ENCODE data around the gene SNED1.

SNED1 gene

GRCh38 chr2:240962300-240963064, 35.9 kb upstream of the SNED1 start:
- no peak overlapping the region for H3K4me3 ChIP-seq (ENCODE audit: extremely low read depth, insufficient read depth, low read length, poor library complexity, severe bottlenecking)
- 67 to 68% methylated on average over 16 to 23 of the region's 29 CpGs for WGBS, 2 experiments (ENCODE audit: insufficient coverage in 2 of 2)
- peak overlapping the region; percentile 81 for H3K27ac ChIP-seq (ENCODE audit: low read depth, low read length, severe bottlenecking)
- H3K4me1 ChIP-seq (ENCODE audit: control insufficient read depth, insufficient read depth, low read length, poor library complexity, severe bottlenecking) = no peaks in the 10 kb centered on the region
- H3K36me3 ChIP-seq (ENCODE audit: control insufficient read depth, insufficient read depth, low read length) = no peaks in the 10 kb centered on the region
- no peaks in the 10 kb centered on the region for H3K9me3 ChIP-seq (ENCODE audit: control insufficient read depth, low read length)

DNA sequence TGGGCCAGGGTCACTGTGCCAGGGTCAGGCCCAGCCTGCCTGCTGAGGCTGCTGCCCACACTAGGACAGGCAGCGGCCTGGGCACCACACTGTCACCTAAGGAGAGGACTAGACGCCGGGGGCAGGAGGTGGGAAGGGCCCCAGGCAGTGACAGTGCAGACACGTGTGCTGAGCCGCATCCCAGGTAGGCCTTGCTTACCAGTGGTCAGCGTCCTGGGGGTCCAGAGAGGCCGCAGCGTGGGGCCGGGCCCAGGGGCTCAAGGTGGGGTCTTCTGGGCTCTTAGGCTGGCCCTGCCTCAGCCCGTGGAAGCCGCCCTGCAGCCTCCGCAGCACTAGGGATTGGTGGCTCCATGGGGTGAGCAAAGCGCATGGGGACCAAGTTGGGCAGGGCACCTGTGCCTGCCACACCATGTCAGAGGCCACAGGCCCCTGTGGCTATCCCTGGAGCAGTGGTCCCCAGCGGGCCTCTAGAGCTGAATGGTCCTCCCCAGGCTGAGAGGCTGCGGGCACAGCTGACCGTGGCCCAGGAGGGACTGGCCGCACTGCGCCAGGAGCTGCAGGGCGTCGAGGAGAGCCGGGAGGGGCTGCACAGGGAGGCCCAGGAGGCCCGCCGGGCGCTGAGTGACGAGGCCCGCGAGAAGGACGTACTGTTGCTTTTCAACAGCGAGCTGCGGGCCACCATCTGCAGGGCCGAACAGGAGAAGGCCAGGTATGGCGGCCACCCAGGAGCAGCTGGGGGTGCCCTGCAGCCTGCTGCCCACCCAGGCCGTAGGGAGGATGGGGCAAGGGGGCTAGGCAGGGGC, 35.2 kb upstream of the SNED1 start:
- WGBS, 2 experiments (ENCODE audit: insufficient coverage in 2 of 2) = 94 to 95% methylated on average over 32 to 33 of the region's 33 CpGs
- no peaks in the 10 kb centered on the region for H3K36me3 ChIP-seq (ENCODE audit: control insufficient read depth, insufficient read depth, low read length)
- no peaks in the 10 kb centered on the region for H3K9me3 ChIP-seq (ENCODE audit: control insufficient read depth, low read length)
- H3K4me1 ChIP-seq (ENCODE audit: control insufficient read depth, insufficient read depth, low read length, poor library complexity, severe bottlenecking) = no peaks in the 10 kb centered on the region
- no peak overlapping the region for H3K4me3 ChIP-seq (ENCODE audit: extremely low read depth, insufficient read depth, low read length, poor library complexity, severe bottlenecking)
- H3K27ac ChIP-seq (ENCODE audit: low read depth, low read length, severe bottlenecking) = peak overlapping the region; percentile 81

- H3K4me1 ChIP-seq (ENCODE audit: control insufficient read depth, insufficient read depth, low read length, poor library complexity, severe bottlenecking) = no peaks in the 10 kb centered on the region
- H3K27ac ChIP-seq (ENCODE audit: low read depth, low read length, severe bottlenecking) = no peak overlapping the region
- WGBS, 2 experiments (ENCODE audit: insufficient coverage in 2 of 2) = 92 to 93% methylated on average over 19 to 20 of the region's 20 CpGs
- H3K9me3 ChIP-seq (ENCODE audit: control insufficient read depth, low read length) = no peaks in the 10 kb centered on the region
- no peaks in the 10 kb centered on the region for H3K36me3 ChIP-seq (ENCODE audit: control insufficient read depth, insufficient read depth, low read length)
- H3K4me3 ChIP-seq (ENCODE audit: extremely low read depth, insufficient read depth, low read length, poor library complexity, severe bottlenecking) = no peak overlapping the region
Measured at GRCh38 chr2:240963868-240964703, 34.3 kb upstream of the SNED1 start.

DNA sequence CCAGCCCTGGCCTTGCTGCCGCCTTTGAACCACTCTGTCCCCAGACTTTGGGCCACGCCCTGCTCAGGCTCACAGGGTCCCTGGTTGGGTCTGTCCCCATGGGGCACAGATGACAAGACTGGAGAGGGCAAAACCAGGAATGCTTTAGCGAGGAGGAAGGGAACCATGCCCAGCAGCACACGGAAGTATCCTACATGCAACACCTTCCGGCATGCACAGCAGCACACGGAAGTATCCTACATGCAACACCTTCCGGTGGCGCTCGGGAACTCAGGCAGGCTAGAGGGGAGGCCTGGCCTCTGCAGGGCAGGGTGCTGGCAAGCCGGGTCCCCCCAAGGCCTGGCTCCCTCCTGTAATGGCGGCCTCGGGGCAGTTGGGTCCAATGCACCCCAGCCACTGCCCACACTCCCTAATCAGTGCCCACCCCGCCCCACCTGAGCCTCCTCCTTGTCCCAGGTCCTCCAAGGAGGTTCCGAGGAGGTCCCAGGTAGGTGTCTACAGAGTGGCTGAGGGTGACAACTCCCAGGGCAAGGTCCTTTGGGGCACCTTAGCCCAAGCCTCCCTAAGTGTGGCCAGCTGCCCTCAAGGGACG, 33.6 kb upstream of the SNED1 start:
- Histone ChIP-seq H3K36me3 (ENCODE audit: control insufficient read depth, insufficient read depth, low read length) (no peaks in the 10 kb centered on the region), H3K9me3 (ENCODE audit: control insufficient read depth, low read length) (no peaks in the 10 kb centered on the region), H3K4me3 (ENCODE audit: extremely low read depth, insufficient read depth, low read length, poor library complexity, severe bottlenecking) (no peak overlapping the region)

DNA sequence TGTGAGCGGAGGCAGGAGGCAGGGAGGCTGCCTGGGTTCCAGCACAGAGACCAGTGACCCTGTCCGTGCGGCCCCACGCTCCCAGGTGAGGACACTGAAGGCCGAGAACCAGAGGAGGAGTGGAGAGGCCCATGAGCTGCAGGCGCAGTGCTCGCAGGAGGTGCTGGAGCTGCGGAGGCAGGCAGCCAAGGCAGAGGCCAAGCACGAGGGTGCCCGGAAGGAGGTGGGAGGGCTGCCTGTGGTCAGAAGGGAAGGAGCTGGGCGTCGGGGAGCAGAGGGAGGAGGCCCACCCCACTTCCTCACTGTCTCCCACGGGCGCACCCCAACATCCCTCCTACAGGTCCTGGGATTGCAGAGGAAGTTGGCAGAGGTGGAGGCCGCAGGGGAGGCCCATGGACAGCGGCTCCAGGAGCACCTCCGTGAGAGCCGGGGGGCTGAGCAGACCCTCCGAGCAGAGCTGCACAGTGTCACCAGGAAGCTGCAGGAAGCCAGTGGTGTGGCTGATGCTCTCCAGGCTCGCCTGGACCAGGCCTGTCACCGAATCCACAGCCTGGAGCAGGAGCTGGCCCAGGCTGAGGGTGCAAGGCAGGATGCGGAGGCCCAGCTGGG, 33.0 kb upstream of the SNED1 start:
- Histone ChIP-seq H3K4me1 (ENCODE audit: control insufficient read depth, insufficient read depth, low read length, poor library complexity, severe bottlenecking) (no peaks in the 10 kb centered on the region), H3K9me3 (ENCODE audit: control insufficient read depth, low read length) (no peaks in the 10 kb centered on the region), H3K4me3 (ENCODE audit: extremely low read depth, insufficient read depth, low read length, poor library complexity, severe bottlenecking) (no peak overlapping the region), H3K36me3 (ENCODE audit: control insufficient read depth, insufficient read depth, low read length) (no peaks in the 10 kb centered on the region), H3K27ac (ENCODE audit: low read depth, low read length, severe bottlenecking) (no peak overlapping the region)
- 91 to 94% methylated on average over 18 to 20 of the region's 22 CpGs for WGBS, 2 experiments (ENCODE audit: insufficient coverage in 2 of 2)

More for the DNA sequence above, 33.6 kb upstream of the SNED1 start:
- WGBS, 2 experiments (ENCODE audit: insufficient coverage in 2 of 2) = 95 to 97% methylated on average over 9 to 13 of the region's 15 CpGs
- H3K27ac ChIP-seq (ENCODE audit: low read depth, low read length, severe bottlenecking) = no peak overlapping the region
- no peaks in the 10 kb centered on the region for H3K4me1 ChIP-seq (ENCODE audit: control insufficient read depth, insufficient read depth, low read length, poor library complexity, severe bottlenecking)

- H3K4me1 ChIP-seq (ENCODE audit: control insufficient read depth, insufficient read depth, low read length, poor library complexity, severe bottlenecking) = no peaks in the 10 kb centered on the region
- no peaks in the 10 kb centered on the region for H3K9me3 ChIP-seq (ENCODE audit: control insufficient read depth, low read length)
- no peaks in the 10 kb centered on the region for H3K36me3 ChIP-seq (ENCODE audit: control insufficient read depth, insufficient read depth, low read length)
- no peak overlapping the region for H3K4me3 ChIP-seq (ENCODE audit: extremely low read depth, insufficient read depth, low read length, poor library complexity, severe bottlenecking)
- WGBS, 2 experiments (ENCODE audit: insufficient coverage in 2 of 2) = 94 to 96% methylated on average over 25 to 26 of the region's 28 CpGs
- H3K27ac ChIP-seq (ENCODE audit: low read depth, low read length, severe bottlenecking) = no peak overlapping the region
Measured at GRCh38 chr2:240965905-240966456, 32.4 kb upstream of the SNED1 start.

DNA sequence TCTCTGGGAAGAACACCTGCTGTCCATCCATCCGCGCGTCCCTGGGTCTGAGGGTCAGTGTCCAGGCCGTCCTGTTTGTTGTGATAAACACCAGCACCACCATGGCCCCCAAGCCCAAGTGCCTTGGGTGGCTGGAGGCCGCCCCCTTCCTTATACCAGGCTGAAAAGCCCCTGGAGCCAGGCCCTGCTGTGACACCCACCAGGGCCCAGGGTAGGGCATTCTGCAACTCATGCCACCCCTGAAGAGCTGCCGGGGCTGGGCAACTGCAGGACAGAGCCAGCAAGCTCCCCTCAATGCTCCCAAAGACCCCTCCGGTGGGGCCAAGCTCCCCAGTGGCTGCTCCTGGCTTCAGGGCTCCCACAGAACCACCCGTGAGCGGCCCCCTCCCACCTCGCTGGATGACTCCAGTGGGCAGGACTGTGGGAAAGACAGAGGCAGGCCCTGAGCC, 31.9 kb upstream of the SNED1 start:
- no peaks in the 10 kb centered on the region for H3K9me3 ChIP-seq (ENCODE audit: control insufficient read depth, low read length)
- H3K36me3 ChIP-seq (ENCODE audit: control insufficient read depth, insufficient read depth, low read length) = no peaks in the 10 kb centered on the region
- H3K27ac ChIP-seq (ENCODE audit: low read depth, low read length, severe bottlenecking) = no peak overlapping the region
- 95 to 96% methylated on average over 8 to 10 of the region's 10 CpGs for WGBS, 2 experiments (ENCODE audit: insufficient coverage in 2 of 2)
- no peaks in the 10 kb centered on the region for H3K4me1 ChIP-seq (ENCODE audit: control insufficient read depth, insufficient read depth, low read length, poor library complexity, severe bottlenecking)
- no peak overlapping the region for H3K4me3 ChIP-seq (ENCODE audit: extremely low read depth, insufficient read depth, low read length, poor library complexity, severe bottlenecking)

DNA sequence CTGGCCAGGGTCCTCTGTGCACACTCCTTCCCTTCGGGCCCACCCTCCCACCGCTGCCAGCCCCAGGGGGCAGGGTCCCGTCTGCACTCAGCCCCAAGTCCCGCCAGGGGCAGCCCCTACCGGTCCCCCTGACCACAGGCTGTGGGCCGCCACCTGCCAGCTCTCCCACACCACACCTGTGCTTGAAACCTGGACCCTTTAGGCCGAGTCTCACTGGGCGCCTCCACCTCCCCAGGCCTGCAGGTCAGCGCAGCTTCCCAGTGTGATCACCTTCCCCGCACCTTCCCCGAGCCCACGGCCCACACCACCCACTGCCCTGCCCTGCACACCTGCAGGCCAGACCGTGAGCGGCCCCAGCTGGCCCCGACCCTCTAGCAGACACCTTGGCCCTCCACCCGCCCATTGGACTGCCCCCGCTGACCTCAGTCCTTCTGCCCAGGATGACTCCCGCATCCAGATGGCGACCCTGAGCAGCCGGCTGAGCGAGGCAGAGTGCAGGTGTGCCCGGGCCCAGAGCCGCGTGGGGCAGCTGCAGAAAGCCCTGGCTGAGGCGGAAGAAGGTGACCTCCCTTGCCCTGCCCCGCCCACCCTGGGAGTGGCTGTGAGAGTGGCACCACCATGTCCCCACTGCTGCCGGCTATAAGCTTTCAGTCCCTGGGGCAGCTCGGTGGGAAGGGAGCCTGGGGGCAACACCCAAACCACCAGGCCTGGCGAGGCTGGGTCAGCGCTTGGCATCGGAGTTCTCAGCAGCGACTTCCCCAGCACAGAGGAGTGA, 31.3 kb upstream of the SNED1 start:
- 86% methylated on average over 25 to 27 of the region's 32 CpGs for WGBS, 2 experiments (ENCODE audit: insufficient coverage in 2 of 2)
- Histone ChIP-seq H3K9me3 (ENCODE audit: control insufficient read depth, low read length) (no peaks in the 10 kb centered on the region), H3K4me3 (ENCODE audit: extremely low read depth, insufficient read depth, low read length, poor library complexity, severe bottlenecking) (no peak overlapping the region), H3K4me1 (ENCODE audit: control insufficient read depth, insufficient read depth, low read length, poor library complexity, severe bottlenecking) (no peaks in the 10 kb centered on the region), H3K27ac (ENCODE audit: low read depth, low read length, severe bottlenecking) (no peak overlapping the region), H3K36me3 (ENCODE audit: control insufficient read depth, insufficient read depth, low read length) (no peaks in the 10 kb centered on the region)
